Pulmonary artery endothelial cell (primary cell): ENCODE measurements around the gene PLEKHG4B. TPM values are rescaled to one million over a fixed set of nuclear protein-coding genes. Genes with fewer than 3 reads are reported as not detected.
"Not testable (repeated sequence)": the region's sequence is repeated elsewhere in the genome, so short reads cannot be mapped to it uniquely, and the experiment has no call there.

Experiments
- DNase-seq: peaks from one replicate; pipeline ENCODE4 v3.0.0-alpha.2; 2011; ENCODE audit warnings: low read depth, low spot score
- total RNA-seq: library from RNA; depleted of rRNA; stranded (reverse); fragments of >200 nt; gene quantifications from 2 replicates; pipeline ENCODE4 v1.2.3, GENCODE V29; 2014

Gene PLEKHG4B
- total RNA-seq, 1 donor from 2014 or later, result not detected

- DNase-seq, result no peak
These were observed 2.3 kb downstream of the PLEKHG4B start for GRCh38 chr5:94113-94892.

- no peak for DNase-seq
These were observed 3.4 kb downstream of the PLEKHG4B start for GRCh38 chr5:95241-95980.

DNA sequence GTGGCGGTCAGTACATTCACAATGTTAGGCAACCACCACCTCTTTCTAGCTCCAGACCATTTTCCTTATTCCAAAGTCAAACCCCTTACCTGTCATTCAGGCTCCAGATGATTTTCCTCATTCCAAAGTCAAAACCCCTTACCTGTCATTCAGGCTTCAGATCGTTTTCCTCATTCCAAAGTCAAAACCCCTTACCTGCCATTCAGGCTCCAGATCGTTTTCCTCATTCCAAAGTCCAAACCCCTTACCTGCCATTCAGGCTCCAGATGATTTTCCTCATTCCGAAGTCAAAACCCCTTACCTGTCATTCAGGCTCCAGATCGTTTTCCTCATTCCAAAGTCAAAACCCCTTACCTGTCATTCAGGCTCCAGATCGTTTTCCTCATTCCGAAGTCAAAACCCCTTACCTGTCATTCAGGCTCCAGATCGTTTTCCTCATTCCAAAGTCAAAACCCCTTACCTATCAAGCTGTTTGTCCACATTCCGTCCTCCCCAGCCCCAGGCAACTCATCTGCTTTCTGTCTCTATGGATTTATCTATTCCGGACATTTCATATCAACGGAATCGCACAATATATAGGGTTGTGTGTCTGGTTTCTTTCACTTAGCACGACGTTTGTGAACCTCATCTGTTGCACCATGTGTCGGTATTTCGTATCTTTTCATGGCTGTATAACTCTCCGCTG lies 5.2 kb downstream of the PLEKHG4B start:
- DNase-seq, result no peak

DNA sequence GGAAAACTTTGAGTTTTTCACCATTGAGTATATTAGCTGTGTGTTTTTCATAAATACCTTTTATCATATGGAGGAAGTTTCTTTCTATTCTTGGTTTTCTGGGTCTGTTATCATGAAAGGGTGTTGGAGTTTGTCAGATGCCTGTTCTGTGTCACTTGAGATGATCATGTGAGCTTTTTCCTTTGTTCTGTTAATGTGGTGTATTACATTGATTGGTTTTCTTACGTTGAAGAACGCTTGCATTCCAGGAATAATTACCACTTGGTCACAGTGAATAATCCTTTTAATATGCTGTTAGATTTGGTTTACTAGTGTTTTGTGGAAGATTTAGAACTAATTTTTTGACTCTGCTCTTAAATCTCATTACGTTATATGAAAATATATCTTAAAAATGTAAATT lies 7.8 kb downstream of the PLEKHG4B start:
- no peak for DNase-seq

- DNase-seq, result no peak
These were observed 10.6 kb downstream of the PLEKHG4B start for GRCh38 chr5:102411-103043.

GRCh38 chr5:104106-104505 lies 12.1 kb downstream of the PLEKHG4B start:
- not testable (repeated sequence) for DNase-seq

DNA sequence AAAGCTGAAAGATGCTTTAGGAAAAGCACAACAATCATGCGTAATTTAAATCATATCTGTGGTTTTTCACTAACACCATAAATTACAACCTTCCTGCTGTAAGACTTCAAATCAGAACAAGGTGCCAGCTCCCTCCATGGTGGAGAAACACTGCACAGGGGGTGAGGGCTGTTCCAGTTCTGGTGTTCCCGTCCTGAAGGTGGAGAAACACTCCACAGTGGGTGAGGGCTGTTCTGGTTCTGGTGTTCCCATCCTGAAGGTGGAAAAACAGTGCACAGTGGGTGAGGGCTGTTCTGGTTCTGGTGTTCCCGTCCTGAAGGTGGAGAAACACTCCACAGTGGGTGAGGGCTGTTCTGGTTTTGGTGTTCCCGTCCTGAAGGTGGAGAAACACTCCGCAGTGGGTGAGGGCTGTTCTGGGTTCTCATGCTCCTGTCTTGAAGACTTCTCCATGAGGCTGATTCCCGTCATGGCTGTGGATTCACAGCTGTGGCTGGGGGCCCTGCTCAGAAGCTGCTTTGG lies 12.9 kb downstream of the PLEKHG4B start:
- DNase-seq, result no peak

GRCh38 chr5:105504-106070 lies 13.6 kb downstream of the PLEKHG4B start:
- no peak for DNase-seq

GRCh38 chr5:106587-106986 lies 14.6 kb downstream of the PLEKHG4B start:
- no peak for DNase-seq

DNA sequence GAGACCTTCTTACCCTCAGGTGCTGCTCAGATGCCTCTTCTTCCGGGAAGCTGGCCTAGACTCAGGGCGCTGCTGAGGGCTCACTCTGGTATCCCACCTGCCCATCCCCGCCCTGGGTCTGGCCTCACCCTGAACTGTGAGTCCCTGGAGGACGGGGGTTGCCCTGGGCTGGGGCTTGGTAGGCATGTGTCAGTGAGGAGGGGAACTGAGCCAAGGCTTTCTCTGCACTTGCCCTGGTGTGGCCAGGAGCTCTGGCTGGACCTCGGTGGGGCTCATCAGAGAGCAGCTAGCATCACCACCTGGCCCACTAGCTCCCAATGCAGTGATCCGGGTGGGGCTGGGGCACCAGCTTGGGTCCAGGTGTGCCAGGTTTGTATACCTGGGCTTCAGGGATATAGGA lies 15.6 kb downstream of the PLEKHG4B start:
- DNase-seq, result no peak

DNA sequence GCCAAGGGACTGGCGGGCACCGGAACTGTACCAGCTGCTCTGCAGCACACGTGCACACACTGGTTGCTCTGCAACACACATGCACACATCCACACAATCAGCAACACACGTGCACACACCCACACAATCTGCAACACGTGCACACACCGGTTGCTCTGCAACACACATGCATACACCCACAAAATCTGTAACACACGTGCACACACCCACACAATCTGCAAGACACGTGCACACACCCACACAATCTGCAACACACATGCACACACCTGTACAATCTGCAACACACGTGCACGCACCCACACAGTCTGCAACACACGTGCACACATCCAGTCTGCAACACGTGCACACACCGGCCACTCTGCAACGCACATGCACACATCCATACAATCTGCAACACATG lies 17.9 kb downstream of the PLEKHG4B start:
- no peak for DNase-seq

DNA sequence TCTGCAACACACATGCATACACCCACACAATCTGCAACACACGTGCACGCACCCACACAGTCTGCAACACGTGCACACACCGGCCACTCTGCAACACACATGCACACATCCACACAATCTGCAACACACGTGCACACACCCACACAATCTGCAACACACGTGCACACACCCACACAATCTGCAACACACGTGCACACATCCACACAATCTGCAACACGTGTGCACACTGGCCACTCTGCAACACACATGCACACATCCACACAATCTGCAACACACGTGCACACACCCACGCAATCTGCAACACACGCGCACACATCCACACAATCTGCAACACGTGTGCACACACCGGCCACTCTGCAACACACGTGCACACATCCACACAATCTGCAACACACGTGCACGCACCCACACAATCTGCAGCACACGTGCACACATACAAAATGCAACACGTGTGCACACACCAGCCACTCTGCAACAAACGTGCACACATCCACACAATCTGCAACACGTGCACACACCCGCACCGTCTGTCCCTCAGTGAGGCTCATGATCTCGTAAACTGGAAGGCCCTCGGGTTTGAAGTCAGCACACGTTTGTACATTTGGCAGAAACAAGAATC lies 18.4 kb downstream of the PLEKHG4B start:
- no peak for DNase-seq

- no peak for DNase-seq
These were observed 19.2 kb downstream of the PLEKHG4B start for GRCh38 chr5:111171-111570.

GRCh38 chr5:119486-120097 lies 27.6 kb downstream of the PLEKHG4B start:
- no peak for DNase-seq

DNA sequence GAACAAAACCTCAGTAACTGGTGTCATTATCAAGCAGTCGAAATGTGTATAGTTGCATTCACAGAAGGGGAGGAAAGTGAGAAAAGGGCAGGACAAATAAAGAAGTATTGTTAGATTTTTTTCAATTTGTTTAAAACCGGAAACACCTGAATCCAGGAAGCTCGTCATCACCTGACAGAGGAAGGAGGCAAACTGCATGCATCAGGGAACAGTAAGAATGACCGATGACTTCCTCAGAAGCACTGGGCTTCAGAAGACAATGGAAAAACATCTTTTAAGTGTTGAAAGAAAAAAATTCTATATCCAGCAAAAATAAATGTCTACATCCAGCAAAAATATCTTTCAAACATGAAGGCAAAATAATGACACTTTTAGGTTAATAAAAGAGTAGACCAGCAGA lies 29.5 kb downstream of the PLEKHG4B start:
- no peak for DNase-seq

GRCh38 chr5:125815-126214 lies 33.8 kb downstream of the PLEKHG4B start:
- no peak for DNase-seq

DNA sequence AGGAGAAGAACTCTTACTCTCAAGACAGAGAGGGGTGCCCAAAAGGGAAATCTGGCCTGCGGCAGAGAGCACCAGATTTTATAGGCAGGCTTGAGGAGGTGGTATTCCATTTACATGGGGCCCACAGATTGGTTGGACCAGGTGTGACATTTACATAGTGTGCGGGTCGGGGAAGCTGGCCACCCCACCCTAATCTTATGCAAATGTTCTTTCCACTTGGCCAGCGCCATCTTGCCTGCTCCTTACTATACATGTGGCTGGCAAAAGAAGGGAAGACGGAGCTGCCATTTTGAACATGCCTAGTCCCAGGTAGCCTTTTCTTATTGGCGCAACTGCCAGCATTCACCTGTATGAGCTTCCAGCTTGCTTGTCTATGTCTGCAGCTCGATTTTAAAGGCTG lies 34.8 kb downstream of the PLEKHG4B start:
- DNase-seq, result no peak

DNA sequence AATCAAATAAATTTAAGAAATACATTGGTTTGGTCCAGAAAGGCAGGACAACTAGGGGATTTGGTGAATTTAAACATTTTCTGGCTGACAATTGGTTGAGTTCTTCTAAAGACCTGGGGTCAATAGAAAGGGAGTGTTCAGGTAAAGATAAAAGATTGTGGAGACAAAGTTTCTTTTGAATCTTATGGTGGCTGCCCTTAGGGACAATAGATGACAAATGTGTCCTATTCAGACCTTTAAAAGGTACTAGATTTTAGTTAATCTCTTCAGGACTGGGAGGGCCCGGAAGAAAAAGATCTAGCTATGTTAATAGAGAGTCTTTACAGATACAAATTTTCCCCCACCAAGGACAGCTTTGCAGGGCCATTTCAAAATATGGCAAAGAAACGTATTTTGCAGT lies 35.9 kb downstream of the PLEKHG4B start:
- DNase-seq, result no peak

- no peak for DNase-seq
These were observed 36.5 kb downstream of the PLEKHG4B start for GRCh38 chr5:128446-128845.

- no peak for DNase-seq
These were observed 37.2 kb downstream of the PLEKHG4B start for GRCh38 chr5:129148-129547.
